OCI-LY7 (cell line): Measurements from ENCODE around the gene MARK2. TPM values are rescaled to one million over a fixed set of nuclear protein-coding genes. Genes with fewer than 3 reads are reported as not detected.

ENCODE experiments used
- BruUV-seq: library from RNA; stranded (reverse); fragments of 400-500 nt; replicated peaks from 2 replicates; lab custom pipeline; 2021; lab: Mats Ljungman, UMichigan
- CTCF ChIA-PET: fragments of 300-600 bp; sonication (Branson Sonifier 250); formaldehyde crosslinking; loops from one replicate; lab custom pipeline; 2022; ENCODE audit warnings: antibody characterized with exemption; ENCODE audit not compliant: unreplicated experiment; lab: Charles Lee
- POLR2A ChIA-PET: fragments of 300-600 bp; sonication (Branson Sonifier 250); formaldehyde crosslinking; loops from one replicate; lab custom pipeline; 2022; ENCODE audit warnings: antibody characterized with exemption; lab: Charles Lee
- DNase-seq: peaks from one replicate; pipeline ENCODE4 v3.0.0-alpha.2; 2015; ENCODE audit warnings: low spot score
- H2AFZ ChIP-seq: fragments of 200-600 bp; sonication (generic), shearing (Covaris generic); 2 replicates; pipeline ENCODE4 v1.6.1; 2014; ENCODE audit warnings: mild to moderate bottlenecking, antibody characterized with exemption, low read length, moderate library complexity
- H3K27ac ChIP-seq: fragments of 200-600 bp; sonication (generic); 2 replicates; pipeline ENCODE4 v1.5.1; 2014; ENCODE audit warnings: mixed run types, low read depth, mild to moderate bottlenecking, moderate library complexity, low read length, inconsistent platforms; ENCODE audit not compliant: poor library complexity, severe bottlenecking
- H3K36me3 ChIP-seq: fragments of 200-600 bp; sonication (generic); 2 replicates; pipeline ENCODE4 v1.6.1; 2014; ENCODE audit warnings: mild to moderate bottlenecking, antibody characterized with exemption, low read length, moderate library complexity, mixed read lengths; ENCODE audit not compliant: insufficient read depth
- H3K4me1 ChIP-seq: fragments of 200-600 bp; sonication (generic); 2 replicates; pipeline ENCODE4 v1.5.1; 2014; ENCODE audit warnings: mild to moderate bottlenecking, low read length; ENCODE audit not compliant: insufficient read depth, poor library complexity, severe bottlenecking
- H3K4me2 ChIP-seq: fragments of 200-600 bp; sonication (generic); 2 replicates; pipeline ENCODE4 v1.6.1; 2014; ENCODE audit warnings: mild to moderate bottlenecking, low read length
- H3K4me3 ChIP-seq: fragments of 200-600 bp; sonication (generic); 2 replicates; pipeline ENCODE4 v1.5.1; 2014; ENCODE audit warnings: mild to moderate bottlenecking, low read depth, low read length; ENCODE audit not compliant: poor library complexity, severe bottlenecking
- H3K79me2 ChIP-seq: fragments of 200-600 bp; sonication (generic); 2 replicates; pipeline ENCODE4 v1.6.1; 2016; ENCODE audit warnings: low read depth, mild to moderate bottlenecking, low read length, moderate library complexity, mixed read lengths; ENCODE audit not compliant: insufficient read depth
- H3K9me2 ChIP-seq: fragments of 200-600 bp; sonication (generic); 2 replicates; pipeline ENCODE4 v1.6.1; 2016; ENCODE audit warnings: mild to moderate bottlenecking, low read length, mixed read lengths; ENCODE audit not compliant: insufficient read depth
- H3K9me3 ChIP-seq: fragments of 200-600 bp; sonication (generic); 2 replicates; pipeline ENCODE4 v1.6.1; 2014; ENCODE audit warnings: mild to moderate bottlenecking, mixed run types, low read length, mixed read lengths
- H4K20me1 ChIP-seq: fragments of 200-600 bp; sonication (generic); 2 replicates; pipeline ENCODE4 v1.6.1; 2014; ENCODE audit warnings: mild to moderate bottlenecking, antibody characterized with exemption, low read length, moderate library complexity, mixed read lengths; ENCODE audit not compliant: insufficient read depth
- EZH2phosphoT487 ChIP-seq: fragments of 200-600 bp; sonication (generic); IDR thresholded peaks from 2 replicates; pipeline ENCODE4 v1.6.1; 2018; ENCODE audit warnings: low read depth, borderline replicate concordance, mild to moderate bottlenecking, mixed run types, antibody characterized with exemption, low read length, moderate library complexity, mixed read lengths
- intact Hi-C: fragments of 100-400 bp; cut with micrococcal nuclease; formaldehyde crosslinking; loops from one replicate; pipeline ENCODE4 v1.10.0; 2022; ENCODE audit not compliant: unreplicated experiment
- total RNA-seq, 2 experiments: library from RNA; depleted of rRNA in 1 of 2; stranded (reverse); fragments of >200 nt in 1 of 2; shearing (Covaris generic) in 1 of 2; gene quantifications; 2 replicates each; pipeline ENCODE4 v1.2.3, GENCODE V29; 2014 to 2022
- TF ChIP-seq, protein P1 (sequence below): fragments of 200-600 bp; sonication (generic); conservative IDR thresholded peaks from 2 replicates; pipeline ENCODE4 v1.5.1; 2014; ENCODE audit warnings: mild to moderate bottlenecking, antibody characterized with exemption, low read length, moderate library complexity, mixed read lengths

Gene MARK2
- total RNA-seq, 2 experiments from 2014 or later, result 22.7 to 45.4 TPM

DNA sequence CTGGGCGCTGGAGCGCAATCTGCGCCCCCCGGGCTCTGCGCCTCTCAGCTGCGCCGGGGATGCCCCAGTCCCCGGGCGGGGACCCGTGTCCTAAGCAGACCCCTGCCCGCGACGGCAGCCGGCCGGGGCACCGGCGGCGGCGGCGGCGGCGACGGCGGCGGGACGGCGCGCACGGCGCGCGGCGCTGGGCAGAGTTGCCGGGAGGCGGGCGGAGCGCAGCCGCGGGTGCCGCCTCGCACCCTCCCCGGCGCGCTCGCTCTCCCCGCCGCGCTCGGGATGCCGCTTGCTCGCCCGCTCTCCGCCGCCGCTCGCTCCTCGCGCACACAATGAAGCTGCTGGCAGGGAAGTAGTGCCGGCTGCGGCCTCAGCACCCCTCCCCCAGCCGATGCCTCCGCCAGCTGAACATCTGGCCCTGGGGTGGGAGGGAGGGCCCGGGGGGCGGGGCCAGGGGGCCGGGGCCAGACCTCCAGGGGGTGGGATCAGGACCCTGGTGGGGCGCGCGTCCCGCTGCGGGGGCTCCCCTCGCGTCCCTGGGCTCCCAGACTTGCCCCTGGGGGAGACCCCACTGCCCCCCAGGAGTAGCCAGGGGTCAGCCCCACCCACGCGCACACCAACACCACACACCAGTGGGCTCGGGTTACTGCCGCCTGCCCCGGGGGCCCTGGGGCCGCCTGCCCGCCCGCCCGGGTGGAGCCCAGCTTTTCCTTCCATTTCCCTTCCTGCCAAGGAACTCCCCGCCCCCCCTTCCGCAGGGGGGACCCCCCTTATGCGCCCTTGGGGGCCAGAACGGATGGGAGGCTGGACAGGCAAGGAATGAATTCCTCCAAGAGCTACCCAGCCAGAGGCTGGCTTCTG, 78.2 kb downstream of the MARK2 start, which contains the start of gene RCOR2:
Gene RCOR2 (minus strand): TSS at position 328 of the 855 bp plus-strand sequence. CDS start 708 bp downstream, outside the sequence.
- BruUV-seq, result no TSS peak
- ChIA-PET CTCF (interaction anchor here (0.6 kb wide), 1 partner anchor 235 kb away, joined by 4 read pairs; no protein-coding TSS in a partner anchor), POLR2A (no interaction called here)
- Histone ChIP-seq H3K4me3 (peak within 1 kb of the TSS; percentile 71), H3K4me2 (peak within 1 kb of the TSS; percentile 100), H3K4me1 (peaks cover 32% of the 10 kb centered on the region), H3K79me2 (no peaks in the 10 kb centered on the region), H3K9me3 (no peaks in the 10 kb centered on the region), H3K9me2 (no peaks in the 10 kb centered on the region), H3K27ac (peak within 1 kb of the TSS; percentile 29), H2AFZ (peak within 1 kb of the TSS; percentile 89), H3K36me3 (no peaks in the 10 kb centered on the region), H4K20me1 (no peaks in the 10 kb centered on the region)
- intact Hi-C loops, result loop anchor here (2.0 kb wide), 2 partner anchors 22 to 78 kb away; partner anchors contain the start of genes MARK2 and NAA40
- peak; percentile 91 for DNase-seq
- TF ChIP-seq EZH2phosphoT487, result no peak
- TF ChIP-seq, protein P1, sequence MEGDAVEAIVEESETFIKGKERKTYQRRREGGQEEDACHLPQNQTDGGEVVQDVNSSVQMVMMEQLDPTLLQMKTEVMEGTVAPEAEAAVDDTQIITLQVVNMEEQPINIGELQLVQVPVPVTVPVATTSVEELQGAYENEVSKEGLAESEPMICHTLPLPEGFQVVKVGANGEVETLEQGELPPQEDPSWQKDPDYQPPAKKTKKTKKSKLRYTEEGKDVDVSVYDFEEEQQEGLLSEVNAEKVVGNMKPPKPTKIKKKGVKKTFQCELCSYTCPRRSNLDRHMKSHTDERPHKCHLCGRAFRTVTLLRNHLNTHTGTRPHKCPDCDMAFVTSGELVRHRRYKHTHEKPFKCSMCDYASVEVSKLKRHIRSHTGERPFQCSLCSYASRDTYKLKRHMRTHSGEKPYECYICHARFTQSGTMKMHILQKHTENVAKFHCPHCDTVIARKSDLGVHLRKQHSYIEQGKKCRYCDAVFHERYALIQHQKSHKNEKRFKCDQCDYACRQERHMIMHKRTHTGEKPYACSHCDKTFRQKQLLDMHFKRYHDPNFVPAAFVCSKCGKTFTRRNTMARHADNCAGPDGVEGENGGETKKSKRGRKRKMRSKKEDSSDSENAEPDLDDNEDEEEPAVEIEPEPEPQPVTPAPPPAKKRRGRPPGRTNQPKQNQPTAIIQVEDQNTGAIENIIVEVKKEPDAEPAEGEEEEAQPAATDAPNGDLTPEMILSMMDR, result no peak

DNA sequence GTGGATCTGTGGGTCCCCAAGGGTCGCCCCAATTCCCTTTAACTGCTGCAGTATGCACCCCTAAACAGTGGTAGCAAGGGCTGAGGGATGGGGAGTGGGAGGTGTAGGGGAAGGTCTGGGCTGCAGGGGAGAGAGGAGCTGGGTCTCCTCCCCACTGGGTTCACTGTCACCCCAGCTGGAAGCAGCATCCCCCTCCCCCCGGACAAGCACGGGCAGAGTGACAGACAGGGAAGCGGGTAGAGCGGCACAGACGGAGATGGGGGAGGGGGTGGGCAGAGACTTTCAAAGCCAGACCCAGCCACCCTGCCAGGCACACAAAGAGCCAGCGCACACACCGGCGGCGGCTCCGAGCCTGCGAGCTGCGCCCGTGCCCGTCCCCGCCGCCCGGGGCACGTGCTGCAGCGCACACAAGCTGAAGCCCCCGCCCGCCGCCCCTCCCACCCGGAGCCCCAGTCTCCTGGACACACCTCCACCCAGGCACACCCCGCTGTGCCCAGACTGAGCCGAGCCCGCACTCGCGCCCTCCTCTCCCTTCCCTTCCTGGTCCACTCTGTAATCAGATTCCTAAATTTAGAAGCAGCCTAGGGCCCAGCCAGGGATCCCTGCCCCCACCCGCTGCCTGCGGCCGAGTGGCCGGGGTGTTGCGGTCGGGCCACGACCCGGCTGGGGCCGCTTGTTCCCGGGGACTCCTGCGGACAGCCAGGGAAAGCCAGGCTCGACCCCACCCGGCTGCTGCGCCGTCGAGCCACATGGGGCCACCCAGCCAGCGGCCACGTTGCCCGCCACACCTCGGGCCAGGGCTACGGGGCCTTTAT, 79.0 kb downstream of the MARK2 start:
- Histone ChIP-seq H3K9me3 (no peaks in the 10 kb centered on the region), H2AFZ (peak overlapping the region; percentile 89), H3K4me1 (peaks cover 32% of the 10 kb centered on the region), H3K9me2 (no peaks in the 10 kb centered on the region), H3K4me2 (peak overlapping the region; percentile 100), H3K79me2 (no peaks in the 10 kb centered on the region), H3K4me3 (peak overlapping the region; percentile 71), H3K36me3 (no peaks in the 10 kb centered on the region), H4K20me1 (no peaks in the 10 kb centered on the region), H3K27ac (peak overlapping the region; percentile 29)
- intact Hi-C loops, result loop anchor here (2.0 kb wide), 2 partner anchors 21 to 79 kb away; partner anchors contain the start of genes MARK2 and NAA40
- ChIA-PET POLR2A (no interaction called here), CTCF (no interaction called here)
- peak; percentile 48 for DNase-seq
- TF ChIP-seq, protein P1, result no peak
- no peak for TF ChIP-seq EZH2phosphoT487
- BruUV-seq, result no TSS peak
